Type B pancreatic cell (in vitro differentiated cells): Measurements from ENCODE around the gene TCF4. TPM values are rescaled to one million over a fixed set of nuclear protein-coding genes. Genes with fewer than 3 reads are reported as not detected.

Experiments
- DNase-seq: peaks from one replicate; pipeline ENCODE4 v3.0.0; 2021; ENCODE audit warnings: mixed read lengths; ENCODE audit not compliant: unreplicated experiment; ENCODE audit errors: extremely low spot score
- H3K27ac Mint-ChIP-seq: 2 replicates; pipeline ENCODE4 v1.8.0; 2021; ENCODE audit warnings: mild to moderate bottlenecking, mixed read lengths
- H3K27me3 Mint-ChIP-seq: 2 replicates; pipeline ENCODE4 v1.8.0; 2021; ENCODE audit warnings: mixed read lengths
- H3K36me3 Mint-ChIP-seq: 2 replicates; pipeline ENCODE4 v1.8.0; 2021; ENCODE audit warnings: mixed read lengths
- H3K4me1 Mint-ChIP-seq: one replicate; pipeline ENCODE4 v1.8.0; 2021; ENCODE audit warnings: mixed read lengths; ENCODE audit not compliant: unreplicated experiment
- H3K4me3 Mint-ChIP-seq: 2 replicates; pipeline ENCODE4 v1.8.0; 2021; ENCODE audit warnings: mild to moderate bottlenecking, mixed read lengths
- H3K9me3 Mint-ChIP-seq: 2 replicates; pipeline ENCODE4 v1.8.0; 2021; ENCODE audit warnings: mixed read lengths
- CTCF ChIP-seq: fragments of 200-600 bp; sonication (generic); conservative IDR thresholded peaks from 2 replicates; pipeline ENCODE4 v1.5.0; 2021; ENCODE audit warnings: antibody characterized with exemption, mild to moderate bottlenecking
- long read RNA-seq: library from polyadenylated mRNA; unstranded; transcript quantifications from one replicate; pipeline ENCODE4 v2.0.0, GENCODE V29; 2020
- total RNA-seq: library from RNA; stranded (reverse); gene quantifications from 2 replicates; pipeline ENCODE4 v1.2.1, GENCODE V29; 2021; ENCODE audit warnings: low replicate concordance

Gene TCF4
- 21.9 and 189 TPM in 2 replicates for total RNA-seq
- long read RNA-seq, full-length matches to known transcripts, result 27 of 64 reads
- long read RNA-seq, partial matches to known transcripts, result 10 of 64 reads
- long read RNA-seq, other reads (novel, unspliced or antisense), result 27 of 64 reads

- H3K9me3 Mint-ChIP-seq, result no peaks in the 10 kb centered on the region
- H3K27ac Mint-ChIP-seq, result peak within 1 kb of the TSS; percentile 87
- peak; percentile 81 for DNase-seq
- TF ChIP-seq CTCF, result no peak
- peak within 1 kb of the TSS; percentile 93 for H3K4me3 Mint-ChIP-seq
- no peaks in the 10 kb centered on the region for H3K27me3 Mint-ChIP-seq
- peaks cover 13% of the 10 kb centered on the region for H3K4me1 Mint-ChIP-seq
- H3K36me3 Mint-ChIP-seq, result peaks cover 6% of the 10 kb centered on the region
Observed at GRCh38 chr18:55588111-55588869, at the start of gene TCF4. Gene TCF4, minus strand, starts transcription at chr18:55588192. Its CDS starts 1,076 bp downstream, at chr18:55587116.

- H3K9me3 Mint-ChIP-seq, result peaks cover 15% of the 10 kb centered on the region
Observed at GRCh38 chr18:55637204-55637603, 49.2 kb upstream of the TCF4 start.

GRCh38 chr18:55635439-55635838, 47.4 kb upstream of the TCF4 start:
- Mint-ChIP-seq H3K9me3 (no peaks in the 10 kb centered on the region), H3K4me1 (no peaks in the 10 kb centered on the region), H3K4me3 (no peak overlapping the region), H3K36me3 (peaks cover 4% of the 10 kb centered on the region), H3K27me3 (no peaks in the 10 kb centered on the region), H3K27ac (no peak overlapping the region)
- no peak for TF ChIP-seq CTCF
- DNase-seq, result no peak

More at GRCh38 chr18:55637204-55637603, 49.2 kb upstream of the TCF4 start:
- Mint-ChIP-seq H3K4me3 (no peak overlapping the region), H3K27ac (no peak overlapping the region), H3K36me3 (peaks cover 4% of the 10 kb centered on the region), H3K4me1 (no peaks in the 10 kb centered on the region), H3K27me3 (no peaks in the 10 kb centered on the region)
- no peak for TF ChIP-seq CTCF
- no peak for DNase-seq

- H3K27me3 Mint-ChIP-seq, result no peaks in the 10 kb centered on the region
- H3K4me3 Mint-ChIP-seq, result no peak overlapping the region
- DNase-seq, result no peak
Observed at GRCh38 chr18:55634545-55634944, 46.6 kb upstream of the TCF4 start.

GRCh38 chr18:55633032-55633431, 45.0 kb upstream of the TCF4 start:
- peak overlapping the region; percentile 4 for H3K4me3 Mint-ChIP-seq
- DNase-seq, result no peak

More at GRCh38 chr18:55634545-55634944, 46.6 kb upstream of the TCF4 start:
- Mint-ChIP-seq H3K36me3 (peaks cover 4% of the 10 kb centered on the region), H3K27ac (no peak overlapping the region), H3K4me1 (peaks cover 3% of the 10 kb centered on the region), H3K9me3 (peaks cover 1% of the 10 kb centered on the region)
- no peak for TF ChIP-seq CTCF

More at GRCh38 chr18:55633032-55633431, 45.0 kb upstream of the TCF4 start:
- no peak for TF ChIP-seq CTCF
- Mint-ChIP-seq H3K4me1 (peaks cover 7% of the 10 kb centered on the region), H3K9me3 (peaks cover 6% of the 10 kb centered on the region), H3K27me3 (no peaks in the 10 kb centered on the region), H3K27ac (peak overlapping the region; percentile 61), H3K36me3 (peaks cover 4% of the 10 kb centered on the region)
